ENCODE measurements around the gene CTNNBL1.

Gene CTNNBL1

DNA sequence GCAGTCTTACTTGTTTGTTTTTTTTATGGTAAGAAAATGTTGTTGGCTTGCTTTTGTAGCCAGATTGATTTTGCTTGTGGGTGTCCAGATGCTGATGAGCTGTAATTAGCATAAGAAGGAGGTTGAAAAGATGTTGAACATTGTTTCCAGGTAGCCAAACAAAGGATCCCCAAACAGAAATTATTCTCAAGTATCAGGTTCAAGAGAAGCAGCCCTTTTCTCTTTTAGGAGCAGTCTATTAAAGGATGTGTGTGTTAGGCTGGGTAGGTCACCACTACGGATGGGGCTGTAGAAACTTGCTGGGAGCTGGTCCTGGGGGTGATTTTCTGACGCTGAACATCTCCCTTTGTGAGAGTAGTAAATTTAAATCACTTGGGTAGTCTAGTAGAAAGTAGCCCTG, 122.2 kb downstream of the CTNNBL1 start:
- no peak for DNase-seq (ENCODE audit: low read depth, low spot score)

DNA sequence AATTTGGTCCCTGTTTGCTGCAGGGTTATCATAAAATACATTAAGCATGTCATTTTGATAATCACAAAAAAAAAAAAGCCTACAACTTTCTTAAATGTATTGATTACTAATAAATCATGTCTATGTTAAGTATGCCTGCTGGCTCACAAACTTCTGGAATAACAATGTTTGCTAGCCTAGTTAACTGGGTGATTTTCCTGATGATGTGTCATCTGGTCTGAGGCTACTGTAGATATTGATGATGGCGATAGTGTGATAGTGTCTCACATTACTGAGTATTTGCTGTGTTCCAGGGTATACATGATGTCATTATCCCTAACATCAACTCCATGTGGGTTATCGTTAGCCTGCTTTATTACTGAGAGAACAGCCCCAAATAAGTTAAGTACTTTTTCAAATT, 122.9 kb downstream of the CTNNBL1 start:
- no peak for DNase-seq (ENCODE audit: low read depth, low spot score)

DNA sequence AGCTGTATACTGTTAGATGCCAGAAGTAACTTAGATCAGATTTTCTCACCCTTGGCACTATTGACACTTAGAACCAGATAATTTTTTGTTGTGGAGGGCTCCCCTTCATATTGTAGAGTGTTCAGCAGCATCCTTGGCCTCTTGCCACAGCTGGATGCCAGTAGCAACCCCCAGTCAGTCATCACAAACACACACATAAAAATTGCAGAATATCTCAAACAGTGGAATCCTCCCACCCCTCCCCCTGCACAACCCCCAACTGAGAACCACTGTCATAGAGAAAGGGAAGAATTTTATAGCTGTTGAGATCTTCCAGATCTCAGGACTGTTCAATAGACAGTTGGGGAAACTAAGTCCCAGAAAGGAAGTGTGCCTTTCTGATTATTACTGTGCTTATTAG, 127.9 kb downstream of the CTNNBL1 start:
- DNase-seq (ENCODE audit: low read depth, low spot score), result no peak

DNA sequence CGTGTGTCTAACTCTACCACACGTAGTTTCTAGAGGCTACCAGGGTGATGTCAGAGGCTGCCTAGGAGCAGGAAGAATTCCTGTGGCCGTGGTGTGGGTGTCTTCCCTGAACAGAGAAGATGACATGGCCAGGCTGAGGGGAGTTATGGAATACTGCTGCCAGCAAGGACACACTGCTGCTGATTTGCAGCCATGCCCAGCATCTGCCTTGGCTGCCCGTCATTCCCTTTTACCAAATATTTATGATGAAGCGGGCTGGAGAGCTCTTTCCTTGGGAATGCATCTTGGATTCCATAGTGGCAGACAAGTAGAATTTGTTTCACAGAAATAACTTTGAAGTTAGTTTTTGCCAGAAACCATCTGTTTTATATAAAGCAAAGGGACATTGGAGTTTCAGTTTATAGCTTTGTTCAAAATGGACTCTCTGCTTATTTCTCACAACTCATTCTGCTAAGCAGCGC, 128.3 kb downstream of the CTNNBL1 start:
- no peak for DNase-seq (ENCODE audit: low read depth, low spot score)

DNA sequence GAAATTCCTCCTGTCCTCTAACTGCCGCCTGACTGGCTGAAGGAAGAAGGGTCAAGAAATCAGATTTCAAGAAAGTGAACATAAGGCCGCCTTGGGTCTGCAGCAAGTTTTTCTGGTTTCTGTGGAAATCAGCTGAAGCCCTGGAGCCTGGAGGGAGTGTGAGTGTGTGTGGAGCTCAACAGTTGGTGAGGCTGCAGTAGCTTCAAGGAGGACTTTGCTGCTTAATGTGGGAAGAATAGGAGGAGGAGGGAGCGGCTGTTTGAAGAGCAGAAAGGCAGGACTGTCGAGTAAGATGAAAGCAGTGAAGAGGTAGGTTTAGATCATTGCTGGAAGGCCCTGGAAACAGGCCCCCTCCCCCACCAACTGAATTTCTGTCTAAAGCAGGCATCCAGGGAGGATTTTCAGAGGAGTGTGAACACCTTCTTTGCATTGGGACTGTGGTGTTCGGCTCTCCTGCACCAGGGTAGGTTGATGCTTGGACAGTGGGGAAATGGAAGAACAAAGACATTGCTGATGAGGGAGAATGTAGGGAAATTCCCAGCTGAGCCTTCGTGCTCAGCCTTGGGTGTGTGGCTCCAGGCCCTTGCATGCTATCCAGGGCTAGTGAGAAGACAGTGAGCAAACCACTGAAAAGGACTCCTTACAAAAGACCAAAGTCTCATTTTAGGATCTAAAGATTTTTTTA, 129.6 kb downstream of the CTNNBL1 start:
- no peak for DNase-seq (ENCODE audit: low read depth, low spot score)

DNA sequence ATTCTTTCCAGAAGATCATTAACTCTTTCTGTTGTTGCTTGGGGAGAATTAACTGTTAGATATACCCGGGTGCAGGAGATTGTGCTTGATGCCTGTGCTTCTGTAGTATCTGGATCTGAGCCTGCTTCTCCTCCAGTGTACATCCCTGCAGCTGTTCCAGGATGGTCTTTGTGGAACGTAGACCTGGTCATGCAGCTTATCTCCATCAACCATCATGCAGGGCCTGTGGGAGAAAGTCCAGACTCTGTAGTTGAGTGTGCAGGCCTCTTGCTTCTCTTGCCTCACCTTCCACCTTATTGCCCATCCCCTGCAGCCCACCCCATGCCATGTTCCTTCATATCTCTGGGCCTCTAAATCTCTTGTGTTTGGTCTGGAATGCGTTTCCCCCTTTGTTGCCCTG, 133.8 kb downstream of the CTNNBL1 start:
- DNase-seq (ENCODE audit: low read depth, low spot score), result no peak

DNA sequence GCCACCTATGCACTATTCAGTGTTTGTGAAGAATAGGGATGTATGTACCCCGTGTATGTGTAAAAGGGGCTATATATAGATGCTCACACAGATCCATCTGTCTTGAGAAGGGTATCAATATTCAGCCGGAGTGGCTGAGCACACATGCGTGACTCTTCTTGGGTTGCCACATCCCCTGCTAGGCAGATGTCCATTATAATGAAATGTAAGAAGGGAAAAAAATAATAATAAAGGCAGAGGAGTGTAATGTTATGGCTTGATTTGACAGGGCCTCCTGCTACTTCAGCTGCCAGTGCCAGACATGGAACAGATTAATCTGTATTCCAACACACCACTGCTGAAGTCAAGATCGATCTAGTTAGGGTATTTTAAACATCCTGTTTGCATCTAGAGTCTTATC, 134.9 kb downstream of the CTNNBL1 start:
- no peak for DNase-seq (ENCODE audit: low read depth, low spot score)

DNA sequence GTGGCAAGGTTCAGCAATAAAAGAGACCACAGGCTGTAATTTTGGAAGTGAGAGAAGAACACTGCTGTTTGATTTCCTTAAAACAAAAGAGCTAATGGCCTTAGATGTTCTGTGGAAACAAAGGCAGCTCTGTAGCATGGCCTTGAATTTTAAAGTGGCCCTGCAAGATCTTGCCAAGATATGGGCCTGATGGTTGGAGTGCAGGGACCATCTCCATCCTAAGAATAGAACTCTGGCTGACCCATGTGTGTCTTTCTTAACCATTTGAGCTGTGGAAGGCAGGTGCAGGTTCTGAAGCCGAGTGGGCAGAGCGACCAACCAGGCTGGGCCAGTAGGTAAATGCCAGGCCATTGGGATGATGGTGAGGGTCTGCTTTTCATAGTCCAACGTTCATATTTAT, 135.3 kb downstream of the CTNNBL1 start:
- no peak for DNase-seq (ENCODE audit: low read depth, low spot score)

DNA sequence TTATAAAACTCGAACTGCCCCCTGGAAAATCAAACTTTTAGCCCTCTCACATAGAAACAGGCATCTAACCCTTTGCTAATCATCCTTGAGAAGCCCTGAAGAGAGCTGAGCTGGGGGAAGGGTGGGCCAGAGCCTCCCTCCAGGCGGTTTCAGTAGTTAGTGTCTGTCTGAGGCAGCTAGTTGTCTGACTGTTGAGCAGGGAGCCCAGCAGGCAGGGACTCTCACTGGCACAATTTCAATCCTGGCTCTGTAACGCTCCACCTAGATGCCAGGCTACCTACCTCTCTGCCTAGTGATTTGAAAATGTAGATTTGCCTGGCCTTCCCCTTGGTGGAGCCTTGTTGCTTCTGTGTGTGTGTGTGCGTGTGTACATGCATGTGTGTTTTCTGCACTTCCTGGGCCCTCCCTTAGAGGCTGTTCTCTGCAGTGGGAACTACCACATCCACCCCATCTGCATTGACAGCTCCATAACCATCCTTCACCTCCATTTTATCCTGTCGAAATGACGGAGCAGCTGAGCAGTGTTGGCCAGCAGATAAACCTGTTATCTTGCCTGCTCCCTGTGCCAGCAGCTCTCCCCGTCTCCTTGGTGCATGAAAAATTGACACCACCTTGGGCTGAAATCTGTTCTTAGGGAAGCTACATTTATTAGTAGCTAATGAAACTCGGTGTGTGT, 139.5 kb downstream of the CTNNBL1 start:
- no peak for DNase-seq (ENCODE audit: low read depth, low spot score)

DNA sequence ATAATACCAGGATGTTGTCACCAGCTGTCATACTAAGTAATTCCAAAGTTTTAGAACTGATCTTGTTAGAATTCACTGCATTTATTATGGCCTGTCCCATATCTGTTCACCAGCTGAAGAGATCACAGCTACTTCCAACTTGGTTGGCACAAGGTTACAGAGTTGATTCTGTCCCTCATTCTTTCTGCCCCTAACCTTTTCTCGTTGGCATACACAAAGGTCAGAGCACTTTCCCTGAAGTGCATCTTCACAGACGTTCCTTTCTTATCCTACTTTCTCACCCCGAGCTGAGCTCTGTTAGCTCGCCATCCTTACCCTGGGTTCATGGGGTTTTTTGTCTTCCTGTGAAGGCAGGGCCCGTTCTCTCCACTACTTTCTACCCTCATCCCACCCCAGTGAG, 143.1 kb downstream of the CTNNBL1 start:
- no peak for DNase-seq (ENCODE audit: low read depth, low spot score)

DNA sequence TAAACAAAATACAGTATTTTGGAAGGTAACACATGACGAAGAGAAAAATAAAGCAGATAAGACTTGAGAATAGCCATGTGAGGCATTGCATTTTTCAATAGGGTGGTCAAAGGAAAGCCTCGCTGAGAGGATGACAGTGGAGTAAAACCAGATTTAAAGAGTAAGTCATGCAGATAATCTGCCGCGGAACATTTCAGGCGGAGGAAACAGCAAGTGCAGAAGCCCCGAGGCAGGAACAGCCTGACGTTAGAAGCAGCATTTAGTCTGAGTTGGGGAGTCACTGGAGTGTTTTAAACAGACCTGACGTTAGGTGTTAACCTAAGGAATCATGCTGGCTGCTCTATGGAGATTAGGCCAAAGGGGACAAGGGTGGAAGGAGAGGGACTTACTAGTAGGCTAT, 144.1 kb downstream of the CTNNBL1 start:
- no peak for DNase-seq (ENCODE audit: low read depth, low spot score)

DNA sequence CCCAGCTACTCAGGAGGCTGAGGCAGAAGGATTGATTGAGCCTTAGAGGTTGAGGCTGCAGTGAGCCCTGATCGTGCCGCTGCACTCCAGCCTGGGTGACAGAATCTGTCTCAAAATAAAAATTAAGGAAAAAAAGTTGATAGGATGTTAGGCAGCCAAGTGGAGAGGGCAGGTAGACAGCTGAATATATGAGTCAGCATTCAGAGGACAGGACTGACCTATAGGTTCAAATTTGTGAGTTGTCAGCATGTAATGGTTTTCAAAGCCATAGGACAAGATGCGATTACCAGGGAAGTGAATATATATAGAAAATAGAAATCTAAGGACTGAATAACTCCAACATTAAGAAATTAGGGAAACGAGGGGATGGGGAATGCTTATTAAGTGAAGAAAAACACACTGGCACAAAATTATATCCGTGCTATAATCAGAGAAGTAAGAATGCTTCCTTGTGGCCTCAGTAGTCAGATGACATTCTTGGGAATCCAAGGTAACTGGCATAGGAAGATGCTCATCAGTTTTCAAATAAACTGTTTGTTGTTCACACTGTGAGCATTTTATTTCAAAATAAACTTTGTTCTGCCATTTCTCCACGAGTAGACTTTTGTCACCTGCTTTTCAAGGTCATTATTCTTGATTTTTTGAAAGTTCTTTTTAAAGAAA, 145.1 kb downstream of the CTNNBL1 start:
- no peak for DNase-seq (ENCODE audit: low read depth, low spot score)

DNA sequence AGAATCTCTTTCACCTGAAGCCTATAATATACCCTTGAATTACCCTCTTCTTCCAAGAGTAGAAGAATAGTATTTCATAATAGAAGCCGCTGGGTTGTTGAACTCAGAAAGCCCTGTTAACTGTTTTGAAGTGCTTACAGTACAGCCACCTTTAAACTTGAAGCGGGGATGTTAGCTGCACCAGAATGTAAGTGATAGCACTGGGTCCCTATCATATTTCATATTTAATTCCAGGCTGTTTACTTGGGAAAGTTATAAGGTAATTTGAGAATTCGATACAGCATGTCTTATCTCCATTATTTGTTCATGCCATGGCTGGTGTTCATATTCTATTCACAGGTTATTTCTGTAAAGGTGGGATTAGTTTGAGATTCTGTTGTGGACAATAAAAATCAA, 145.6 kb downstream of the CTNNBL1 start:
- DNase-seq (ENCODE audit: low read depth, low spot score), result no peak

DNA sequence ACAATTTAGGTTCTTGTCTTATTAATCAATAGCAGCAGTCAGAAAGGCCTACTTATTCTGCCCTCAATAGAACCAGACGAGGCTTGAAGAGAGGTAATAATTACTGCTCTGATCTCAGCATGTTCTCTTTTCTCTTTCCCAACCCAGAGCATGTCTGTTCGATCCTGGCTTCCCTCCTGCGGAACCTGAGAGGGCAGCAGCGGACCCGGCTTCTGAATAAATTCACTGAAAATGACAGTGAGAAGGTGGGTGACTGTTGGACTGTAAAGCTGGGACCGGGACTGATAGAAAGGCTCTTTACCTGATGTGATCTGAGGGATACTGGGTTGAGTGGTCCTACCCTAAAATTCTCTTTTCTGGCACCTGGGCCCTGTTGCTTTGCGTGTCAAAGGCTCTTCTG, 146.1 kb downstream of the CTNNBL1 start:
- no peak for DNase-seq (ENCODE audit: low read depth, low spot score)

DNA sequence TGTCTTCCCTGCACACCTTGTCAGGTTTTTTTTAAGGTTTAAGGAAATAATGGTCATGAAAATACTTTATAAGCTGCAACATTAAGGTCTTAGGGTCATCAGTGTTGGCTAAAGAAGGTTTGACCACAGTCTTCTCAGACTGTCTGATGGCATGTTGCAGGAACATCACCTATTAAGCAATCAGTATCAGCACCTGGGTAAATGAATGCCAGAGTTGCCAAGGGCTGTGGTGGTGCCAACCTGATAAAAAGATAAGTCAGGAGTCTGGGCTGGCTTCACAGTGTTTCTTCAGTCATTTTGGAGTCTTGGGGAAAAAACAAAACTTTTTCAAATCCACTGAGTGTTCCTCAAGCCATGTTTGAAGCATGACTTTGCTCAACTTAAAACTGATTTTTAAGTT, 147.6 kb downstream of the CTNNBL1 start:
- DNase-seq (ENCODE audit: low read depth, low spot score), result no peak

DNA sequence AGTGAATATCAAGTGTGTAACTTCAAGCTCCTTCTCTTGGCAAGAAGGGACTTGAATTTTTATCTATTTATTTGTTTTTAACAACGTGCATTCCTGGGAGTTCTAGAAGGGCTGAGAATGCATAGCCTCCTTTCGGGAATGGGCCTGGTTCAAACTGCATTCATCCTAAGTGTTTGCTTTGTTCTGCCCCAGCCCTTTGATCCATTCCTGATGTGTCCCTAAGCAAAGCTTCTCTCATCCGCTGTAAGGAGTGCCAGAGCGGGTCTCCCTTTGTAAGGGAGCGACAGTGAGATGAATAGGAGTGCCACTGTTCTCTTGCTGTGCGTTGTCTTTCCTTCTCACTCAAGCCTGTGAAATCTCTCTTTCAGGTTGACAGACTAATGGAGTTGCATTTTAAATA, 148.1 kb downstream of the CTNNBL1 start:
- DNase-seq (ENCODE audit: low read depth, low spot score), result no peak

DNA sequence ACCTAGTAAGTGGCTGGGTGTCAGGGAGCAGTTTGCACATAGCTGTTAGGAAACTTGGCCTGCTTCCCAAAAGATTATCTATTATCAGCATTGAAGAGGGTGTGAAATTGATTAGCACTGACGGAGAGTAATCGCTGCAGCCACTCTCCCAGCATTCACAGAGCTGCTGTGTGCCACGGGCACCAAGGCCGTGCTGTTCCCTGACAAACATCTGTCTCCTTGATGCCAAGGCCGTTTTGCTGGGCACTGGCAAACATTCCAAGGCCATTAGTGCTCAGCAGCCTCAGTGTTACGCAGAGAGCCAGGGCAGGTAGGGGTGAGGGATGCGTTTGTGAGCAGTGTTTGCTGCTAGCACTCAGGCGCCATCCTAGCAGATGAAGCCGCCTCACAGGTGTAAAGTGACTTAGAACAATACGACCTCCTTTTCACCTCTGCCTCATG, 151.4 kb downstream of the CTNNBL1 start:
- DNase-seq (ENCODE audit: low read depth, low spot score), result no peak

DNA sequence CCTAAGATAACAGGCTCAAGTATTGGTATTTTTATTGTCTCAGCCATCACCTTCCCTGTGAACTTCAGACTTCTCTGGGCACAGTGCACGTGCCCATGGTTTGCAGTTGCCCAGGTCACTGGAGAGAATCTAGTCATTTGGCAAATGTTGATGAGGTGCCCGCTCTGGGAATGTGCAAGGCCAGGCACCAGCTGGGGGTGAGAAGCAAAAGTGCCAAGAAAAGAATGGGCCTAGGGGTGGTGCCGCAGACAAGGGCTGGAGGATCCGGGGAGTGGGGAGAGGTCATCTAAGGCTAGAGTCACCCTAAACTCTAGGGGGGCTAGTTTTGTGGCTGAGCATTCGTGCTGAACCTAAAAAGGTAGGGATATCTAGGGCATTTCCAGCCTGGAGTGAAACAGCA, 152.0 kb downstream of the CTNNBL1 start:
- no peak for DNase-seq (ENCODE audit: low read depth, low spot score)

DNA sequence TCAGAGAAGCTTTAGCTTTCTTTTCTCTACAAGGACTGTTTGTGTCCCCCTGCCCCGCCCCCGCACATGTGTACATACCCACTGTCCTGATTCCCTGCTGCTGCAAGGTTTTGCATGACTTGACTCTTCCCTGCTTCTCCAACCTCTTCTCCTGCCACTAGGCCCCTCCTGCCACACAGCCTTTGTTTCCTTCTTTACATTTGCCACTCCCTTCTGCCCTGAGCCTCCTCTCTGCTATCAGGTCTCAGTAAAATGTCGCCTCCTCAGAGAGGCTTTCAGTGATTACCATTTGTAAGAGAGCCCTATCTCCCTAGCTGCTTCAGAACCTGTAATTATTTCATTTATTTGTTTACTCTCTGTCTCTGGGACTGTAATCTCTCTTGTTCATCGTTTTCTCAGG, 152.7 kb downstream of the CTNNBL1 start:
- no peak for DNase-seq (ENCODE audit: low read depth, low spot score)

DNA sequence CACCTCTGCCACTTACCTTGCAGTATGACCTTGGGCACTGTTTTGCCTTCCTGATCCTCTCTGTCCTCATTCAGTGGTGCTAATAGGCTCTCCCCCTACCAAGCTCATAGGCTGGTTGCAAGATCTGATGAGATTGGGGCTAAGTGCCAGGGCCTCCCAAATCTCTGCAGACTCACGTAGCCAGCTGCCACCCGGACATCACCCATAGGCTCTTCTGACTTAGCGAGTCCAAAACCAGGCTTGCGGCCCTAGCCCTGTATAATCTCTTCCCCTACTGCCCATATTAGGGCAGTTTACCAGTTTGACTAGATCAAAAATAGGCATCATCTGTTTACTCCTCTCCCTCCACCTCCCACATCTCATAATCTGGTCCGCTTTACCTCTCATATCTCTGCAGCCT, 154.9 kb downstream of the CTNNBL1 start:
- DNase-seq (ENCODE audit: low read depth, low spot score), result no peak

DNA sequence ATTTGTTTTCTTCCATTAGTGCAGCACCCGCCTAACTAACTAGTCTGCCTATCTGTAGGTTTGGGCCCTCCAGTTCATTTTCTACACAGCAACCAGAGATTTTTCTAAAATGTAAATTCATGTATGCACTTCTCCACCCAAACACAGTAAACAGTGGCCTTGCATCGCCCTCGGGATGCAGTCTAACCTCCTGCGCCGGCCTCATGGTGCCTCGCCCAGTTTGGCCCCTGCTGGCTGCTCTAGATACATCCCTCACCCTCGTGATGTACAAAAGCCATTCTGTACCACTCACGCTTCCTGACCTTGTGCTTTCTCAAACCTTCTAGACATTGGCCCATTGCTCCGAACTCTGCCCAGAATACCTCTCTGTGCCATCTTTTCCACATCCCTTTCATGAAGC, 155.3 kb downstream of the CTNNBL1 start:
- DNase-seq (ENCODE audit: low read depth, low spot score), result no peak

DNA sequence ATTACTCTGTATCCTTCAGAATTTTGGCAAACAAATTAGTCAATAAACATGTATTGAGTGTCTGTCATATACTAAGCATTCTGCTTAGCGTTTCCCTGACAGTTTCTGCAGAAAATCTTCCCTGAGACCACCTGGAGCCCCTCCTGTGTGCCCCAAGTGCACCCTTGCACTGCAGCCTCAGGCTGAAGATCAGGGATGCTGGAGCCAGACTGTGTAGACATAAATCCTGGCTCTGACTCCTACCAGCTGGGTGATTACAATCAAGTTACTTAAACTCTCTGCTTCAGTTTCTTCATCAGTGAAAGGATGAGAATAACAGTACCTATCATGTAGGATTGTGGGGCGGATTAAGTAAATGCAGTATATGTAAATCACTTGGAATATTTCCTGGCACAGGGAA, 155.7 kb downstream of the CTNNBL1 start:
- no peak for DNase-seq (ENCODE audit: low read depth, low spot score)

DNA sequence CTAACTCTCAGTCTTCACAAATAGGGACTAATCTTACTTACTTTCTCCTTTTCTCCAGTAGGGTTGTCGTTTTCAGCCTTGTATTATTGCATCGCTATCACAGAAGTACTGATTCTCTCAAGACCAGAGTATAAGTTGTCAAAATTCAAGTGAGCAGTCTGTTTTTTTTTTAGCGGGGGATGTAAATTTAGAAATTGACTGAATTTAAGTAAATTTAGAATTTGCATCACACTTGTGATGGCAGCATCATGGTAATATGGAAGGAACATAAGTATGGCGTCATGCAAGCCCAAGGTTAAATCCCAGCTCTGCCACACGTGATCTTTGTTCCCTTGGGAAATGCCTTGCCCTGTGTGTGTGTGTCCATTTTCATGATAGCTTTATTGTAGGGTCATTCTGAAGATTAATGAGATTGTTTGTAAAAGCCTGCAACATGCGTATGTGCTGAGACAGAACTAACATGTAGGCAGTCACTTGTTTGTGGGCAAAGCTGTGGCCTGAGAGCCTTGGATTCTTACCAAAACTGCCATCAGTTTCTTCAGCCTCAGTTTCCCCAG, 156.3 kb downstream of the CTNNBL1 start:
- no peak for DNase-seq (ENCODE audit: low read depth, low spot score)

Measured in activated naive CD8-positive, alpha-beta T cell treated with anti-CD3 and anti-CD28 coated beads, Interleukin-2, amount 50 U/mL, for 16 hours (primary cell).